ENCODE measurements around the gene SSTR3.
"Not testable (repeated sequence)": the region's sequence is repeated elsewhere in the genome, so short reads cannot be mapped to it uniquely, and the experiment has no call there.

The SSTR3 gene

DNA sequence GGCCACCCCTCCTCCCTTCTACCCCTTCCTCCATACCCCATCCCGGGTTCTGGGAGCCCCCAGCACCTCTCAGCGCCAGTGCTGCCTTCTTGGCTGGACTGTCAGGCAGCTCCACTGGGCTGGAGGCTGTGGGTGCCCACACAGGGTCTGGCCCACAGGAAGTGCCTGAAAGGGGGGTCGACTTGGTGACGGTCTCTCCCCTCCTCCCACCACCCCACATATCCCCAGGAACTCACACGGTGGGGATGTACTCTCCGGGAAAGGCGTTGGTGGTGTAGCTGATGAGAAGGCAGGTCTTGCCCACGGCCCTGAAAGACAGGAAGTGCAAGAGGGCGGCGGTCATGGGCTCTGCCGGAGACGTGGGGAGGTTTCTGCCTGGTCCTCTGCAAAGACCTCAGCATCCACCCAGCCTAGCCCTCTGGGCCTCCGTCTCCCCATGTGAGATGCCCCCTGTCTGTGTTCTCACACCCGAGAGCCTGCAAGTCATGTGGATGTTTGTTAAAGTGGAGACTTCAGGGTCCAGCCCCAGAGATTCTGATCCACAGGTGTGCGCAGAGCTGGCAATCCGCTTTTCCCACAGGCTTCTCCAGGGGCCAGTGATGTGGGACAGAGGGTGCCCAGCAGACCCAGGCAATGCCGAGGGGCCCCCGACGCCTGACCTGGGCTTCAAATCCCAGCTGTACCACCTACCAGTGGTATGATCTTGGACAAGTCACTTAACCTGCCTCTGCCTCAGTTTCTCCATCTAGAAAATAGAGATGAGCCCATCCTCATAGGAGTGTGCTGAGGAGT lies 29.3 kb upstream of the SSTR3 start:
- DNase-seq = peak; percentile 67

DNA sequence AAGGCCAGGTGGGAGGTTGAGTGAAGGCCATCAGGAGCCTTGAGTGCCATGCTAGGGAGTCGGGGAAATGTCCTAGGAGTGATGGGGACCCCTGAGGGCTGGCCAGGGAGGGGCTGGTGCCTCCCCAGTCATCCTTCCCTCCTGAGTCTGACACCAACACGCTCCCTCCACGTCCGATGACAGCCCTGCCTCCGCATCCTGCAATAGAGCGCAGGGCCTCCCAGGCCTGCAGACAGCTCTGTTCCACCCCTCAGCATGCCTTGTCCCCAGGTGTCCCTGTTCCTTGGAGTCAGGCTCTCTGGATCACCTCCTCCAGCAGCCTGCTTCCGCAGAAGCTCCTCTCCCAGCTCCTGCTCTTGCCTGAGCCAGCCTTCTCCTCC lies 28.7 kb upstream of the SSTR3 start:
- DNase-seq = no peak

DNA sequence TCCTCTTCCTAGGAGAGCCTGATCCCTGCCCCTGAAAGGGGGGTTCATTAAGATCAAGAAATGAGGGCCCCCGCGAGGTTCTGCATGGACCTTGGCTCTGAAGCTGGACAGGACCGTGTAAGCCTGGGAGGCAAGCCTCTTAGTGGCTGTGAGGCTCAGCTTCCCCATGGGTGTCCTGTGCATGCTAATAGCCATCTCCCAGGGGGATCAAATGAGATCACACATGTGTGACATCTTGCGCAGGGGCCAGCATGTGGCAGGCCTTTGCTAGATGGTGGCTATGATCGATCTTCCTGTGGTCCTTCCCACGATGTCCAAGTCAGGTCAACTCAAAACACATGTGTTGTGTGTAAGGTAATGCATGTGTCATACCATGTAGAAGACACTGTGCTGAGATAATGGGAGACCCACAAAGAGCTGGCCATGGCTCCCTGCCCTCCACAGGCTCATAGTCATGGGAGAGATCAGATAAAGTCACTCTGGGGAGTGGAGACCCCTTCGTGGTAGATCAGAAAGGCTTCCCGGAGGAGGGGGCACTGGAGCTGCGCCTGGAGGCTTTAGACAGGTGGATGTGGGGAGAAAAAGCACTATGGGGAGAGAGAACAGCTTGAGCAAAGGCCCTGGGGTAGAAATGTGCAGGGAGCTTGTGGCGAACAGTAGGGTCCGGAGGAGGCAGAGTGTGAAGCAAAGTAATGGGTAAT lies 28.1 kb upstream of the SSTR3 start:
- no peak for DNase-seq

DNA sequence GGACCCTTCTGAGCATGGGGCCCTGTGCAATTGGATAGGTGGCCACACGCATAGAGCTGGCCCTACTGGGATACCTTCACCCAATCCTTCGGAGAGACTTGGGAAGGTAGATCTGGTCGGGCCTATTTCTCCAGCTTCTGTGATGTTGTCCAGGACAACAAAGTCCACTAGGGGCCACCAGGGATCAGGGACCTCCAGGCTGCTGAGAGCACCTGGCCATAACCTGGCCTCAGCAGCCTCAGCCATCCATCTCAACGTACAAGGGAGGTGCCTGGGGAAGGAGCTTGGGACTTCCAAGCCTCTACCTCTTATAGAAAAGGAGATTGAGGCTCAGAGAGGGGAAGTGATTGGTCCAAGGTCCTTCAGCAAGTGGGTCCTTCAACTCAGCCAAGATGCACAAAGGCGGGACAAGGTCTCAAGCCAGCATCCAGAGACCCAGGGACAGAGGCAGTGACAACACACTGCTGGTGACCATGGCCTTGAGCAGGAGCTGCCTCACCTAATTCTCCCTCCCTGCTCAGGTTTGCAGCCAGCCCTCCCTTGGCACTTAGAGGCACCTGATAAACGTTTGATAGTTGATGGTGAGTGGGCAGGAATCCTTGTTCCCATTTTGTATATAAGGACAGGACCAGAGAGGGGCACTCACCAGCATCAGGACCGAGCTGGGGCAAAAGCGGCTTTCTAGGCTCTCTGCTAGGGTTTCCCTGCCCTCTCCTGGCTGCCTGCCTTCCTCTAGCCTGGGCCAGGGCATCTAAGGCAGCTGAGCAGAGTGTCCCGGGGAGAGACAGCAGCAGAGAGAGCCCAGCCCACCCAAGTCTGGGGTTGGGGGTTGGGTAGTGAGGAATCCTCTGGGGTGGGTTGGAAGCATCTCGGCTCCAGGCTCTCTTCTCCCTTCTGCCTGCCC lies 27.3 kb upstream of the SSTR3 start:
- no peak for DNase-seq

DNA sequence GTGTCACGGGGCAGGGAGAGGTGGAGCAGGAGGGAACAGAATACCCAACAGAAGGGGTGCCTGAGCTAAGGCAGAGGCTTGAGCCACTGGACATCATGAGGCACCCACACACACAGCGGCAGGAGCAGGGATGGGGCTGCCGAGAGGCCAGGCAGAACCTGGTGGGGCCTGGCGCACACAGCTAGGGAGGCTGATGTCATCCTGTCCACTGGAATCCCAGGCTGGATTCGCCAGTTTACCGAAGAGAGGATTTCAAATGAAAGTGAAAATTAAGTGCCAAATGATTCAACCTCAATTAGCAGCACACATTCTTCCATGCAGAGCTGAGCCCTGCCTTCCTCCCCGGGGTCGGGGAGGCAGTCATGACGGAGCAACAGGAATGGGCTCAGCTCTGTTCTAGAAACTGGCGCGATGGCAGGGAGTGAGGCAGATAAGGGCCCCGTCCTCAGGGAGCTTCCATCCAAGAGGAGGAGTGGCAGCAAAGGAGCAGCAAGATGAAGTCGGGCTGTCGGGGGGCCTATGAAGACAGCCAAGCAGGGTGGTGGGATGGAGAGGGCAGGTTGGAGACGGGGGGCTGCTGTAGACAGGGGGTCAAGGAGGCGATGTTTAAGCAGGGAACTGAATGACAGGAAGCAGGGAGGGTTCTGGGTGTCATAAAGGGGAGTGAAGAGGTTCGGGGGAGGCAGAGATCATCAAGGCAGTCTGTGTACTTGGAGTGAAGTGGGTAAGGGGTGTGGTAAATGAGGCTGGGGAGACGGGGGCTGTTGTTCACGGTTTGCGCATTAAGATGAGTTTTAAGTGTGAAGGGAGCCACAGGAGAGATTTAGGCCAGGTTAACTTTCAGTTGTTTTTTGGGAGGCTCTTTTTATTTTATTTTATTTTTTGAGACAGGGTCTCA lies 25.3 kb upstream of the SSTR3 start:
- DNase-seq = no peak

DNA sequence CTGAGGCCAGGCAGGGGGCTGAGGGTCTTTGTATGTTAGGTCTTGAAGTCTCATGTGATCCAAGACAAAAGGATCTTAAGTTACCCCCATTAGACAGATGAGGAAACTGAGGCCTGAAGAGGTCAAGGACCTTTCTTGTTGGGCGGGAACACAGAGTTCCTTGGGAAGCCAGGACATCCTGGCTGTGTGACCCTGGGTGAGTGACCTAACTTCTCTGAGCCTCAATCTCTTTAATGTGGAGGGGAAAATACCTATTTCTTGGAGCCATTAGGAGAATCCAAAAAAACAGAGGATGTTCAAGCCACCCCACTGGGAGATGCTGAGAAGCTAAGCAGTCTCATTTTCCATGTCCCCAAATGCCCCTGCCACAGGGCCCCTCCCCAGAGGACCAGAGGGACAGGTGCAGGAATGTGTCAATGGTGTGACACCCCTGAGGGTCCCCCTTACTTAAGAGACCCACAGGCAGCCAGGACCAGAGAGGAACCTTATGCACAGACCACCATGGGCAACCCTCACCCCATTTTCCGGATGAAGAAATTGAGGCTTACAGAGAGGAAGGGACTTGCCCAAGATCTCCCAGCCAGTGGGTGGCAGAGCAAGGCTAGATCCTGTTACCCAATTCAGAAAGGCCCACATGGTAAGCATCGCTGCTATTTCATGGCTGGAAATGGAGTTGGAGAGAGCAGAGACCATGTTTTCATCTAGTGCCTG lies 23.8 kb upstream of the SSTR3 start:
- no peak for DNase-seq

DNA sequence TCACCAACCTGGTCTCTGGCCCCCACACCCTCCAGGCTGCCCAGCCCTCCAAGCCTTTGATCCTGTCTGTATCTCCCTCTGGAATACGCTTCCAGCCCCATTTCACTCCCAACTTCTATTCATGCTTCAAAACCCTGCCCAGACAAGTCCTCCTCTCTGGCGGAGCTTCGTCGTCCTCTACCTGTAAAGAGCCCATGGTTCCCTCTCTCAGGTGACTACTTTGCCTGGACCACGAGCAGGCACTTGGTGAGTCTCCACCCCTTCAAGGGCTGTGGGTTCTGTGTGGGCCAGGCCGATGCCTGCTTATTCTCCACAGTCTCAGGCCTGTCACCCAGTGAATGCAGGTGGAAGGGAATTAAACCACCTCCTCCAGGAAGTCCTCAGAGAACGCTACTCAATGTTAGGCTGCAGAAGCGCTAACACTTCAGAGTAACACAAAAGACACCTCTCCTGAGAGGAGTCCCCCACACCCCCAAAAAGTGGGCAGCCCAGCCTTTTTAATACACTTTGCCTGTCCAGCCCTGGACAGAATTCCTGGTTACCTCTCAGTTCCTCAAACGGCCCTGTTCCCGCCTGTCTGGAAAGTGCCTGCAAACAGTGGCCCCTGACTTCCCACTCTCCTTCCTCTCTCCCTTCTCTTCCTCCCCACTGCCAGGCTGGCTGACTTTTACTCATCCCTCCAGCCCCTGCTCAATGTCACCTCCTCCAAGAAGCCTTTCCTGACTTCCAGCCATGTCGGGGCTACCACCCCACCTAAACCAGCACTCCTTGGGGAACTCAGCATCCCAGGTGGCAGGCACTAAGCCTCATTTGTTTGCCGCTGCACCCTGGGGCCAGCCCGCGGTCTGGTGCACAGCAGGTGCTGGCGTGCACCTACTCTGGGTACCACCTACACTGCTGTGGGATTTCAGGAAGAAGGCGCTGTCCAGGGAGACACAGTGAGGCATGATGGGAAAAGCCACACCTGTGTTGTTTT lies 22.7 kb upstream of the SSTR3 start:
- no peak for DNase-seq

DNA sequence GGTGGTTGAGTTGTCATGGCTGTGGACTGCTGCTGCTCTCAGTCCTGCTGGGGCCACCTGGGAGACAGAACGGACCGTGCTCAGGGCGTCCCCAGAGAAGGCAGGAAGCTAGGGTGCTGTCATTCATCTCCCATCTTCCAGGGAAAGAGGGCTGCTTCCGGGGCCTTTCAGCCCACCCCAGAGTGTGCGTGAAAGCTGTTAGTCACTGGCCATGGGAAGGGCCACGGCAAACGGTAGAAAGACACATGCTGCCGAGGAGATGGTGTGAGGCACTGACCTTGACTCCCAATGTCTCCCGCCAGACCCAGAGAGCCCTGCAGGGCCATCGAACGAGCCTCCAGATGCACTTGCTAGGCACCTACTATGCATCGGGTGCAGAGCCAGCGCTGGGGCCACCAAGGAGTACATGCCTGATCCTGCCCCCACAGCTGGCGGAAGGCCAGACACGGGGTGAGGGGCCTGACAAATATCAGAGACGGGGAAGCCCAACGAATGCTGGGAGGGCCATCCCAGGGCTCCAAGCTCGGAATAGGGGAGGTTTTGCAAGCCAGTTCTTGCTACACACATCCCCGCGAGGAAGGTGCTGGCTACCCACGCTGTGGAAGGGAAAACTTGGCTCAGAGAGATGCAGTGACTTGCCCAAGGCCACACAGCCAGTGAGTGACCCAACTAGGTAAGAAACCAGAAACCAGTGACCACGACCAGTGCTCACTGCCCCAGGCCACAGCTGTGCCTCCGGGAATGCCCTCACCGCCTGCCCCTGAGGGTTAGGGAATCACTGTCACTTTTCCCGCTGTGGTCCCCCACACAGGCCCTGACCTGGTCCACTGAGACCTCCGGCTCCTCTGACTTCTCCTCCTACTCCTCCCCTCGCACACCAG lies 21.7 kb upstream of the SSTR3 start:
- DNase-seq = no peak

DNA sequence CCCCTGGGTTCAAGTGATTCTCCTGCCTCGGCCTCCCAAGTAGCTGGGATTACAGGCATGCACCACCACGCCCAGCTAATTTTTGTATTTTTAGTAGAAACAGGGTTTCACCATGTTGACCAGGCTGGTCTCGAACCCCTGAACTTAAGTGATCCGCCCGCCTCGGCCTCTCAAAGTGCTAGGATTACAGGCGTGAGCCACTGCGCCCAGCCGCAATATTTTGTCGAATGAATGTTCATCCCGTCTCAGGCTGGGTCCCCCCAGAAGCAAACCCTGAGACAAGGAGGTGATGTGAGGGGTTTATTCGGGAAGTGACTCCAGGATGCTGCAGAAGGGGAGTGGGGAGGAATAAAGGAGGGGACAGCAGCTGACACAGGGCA lies 21.1 kb upstream of the SSTR3 start:
- not testable (repeated sequence) for DNase-seq

DNA sequence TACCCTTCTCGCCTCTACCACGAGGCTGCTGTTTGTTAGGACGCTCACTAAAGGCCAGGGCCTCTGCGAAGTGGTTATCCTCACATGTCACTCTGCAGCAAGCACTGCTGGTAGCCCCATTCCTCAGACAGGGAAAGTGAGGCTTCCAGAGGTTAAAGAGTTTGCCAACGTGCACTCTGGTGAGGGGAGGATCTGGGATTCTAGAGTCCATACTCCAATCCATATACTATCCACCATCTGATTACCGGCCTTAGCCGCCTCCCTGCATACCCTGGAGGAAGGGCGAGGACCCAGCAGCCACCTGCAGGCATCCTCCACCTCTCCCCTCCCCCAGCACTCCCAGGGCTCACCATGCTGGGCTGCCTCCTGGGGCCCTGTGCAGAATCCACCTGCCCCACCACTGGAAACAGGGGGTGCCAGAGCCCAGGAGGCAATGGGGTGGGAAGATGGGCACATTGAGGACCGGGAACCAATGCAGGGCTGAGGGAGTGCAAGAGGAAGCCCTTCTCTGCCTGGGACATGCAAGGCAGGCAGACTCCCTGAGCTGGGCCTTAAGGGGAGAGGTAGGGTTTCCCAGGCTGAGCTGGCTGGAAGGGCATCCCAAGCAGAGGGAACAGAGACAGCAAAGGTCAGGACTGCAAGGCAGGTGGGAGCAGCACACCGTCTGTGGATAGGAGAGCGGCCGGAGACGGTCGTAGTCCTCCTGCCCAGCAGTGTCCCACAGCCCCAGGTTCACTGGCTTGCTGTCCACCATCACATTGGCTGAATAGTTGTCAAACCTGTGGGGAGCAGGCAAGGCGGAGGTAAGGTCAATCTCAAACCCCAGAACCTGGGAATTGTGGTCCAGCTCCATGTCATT lies 20.1 kb upstream of the SSTR3 start:
- no peak for DNase-seq

DNA sequence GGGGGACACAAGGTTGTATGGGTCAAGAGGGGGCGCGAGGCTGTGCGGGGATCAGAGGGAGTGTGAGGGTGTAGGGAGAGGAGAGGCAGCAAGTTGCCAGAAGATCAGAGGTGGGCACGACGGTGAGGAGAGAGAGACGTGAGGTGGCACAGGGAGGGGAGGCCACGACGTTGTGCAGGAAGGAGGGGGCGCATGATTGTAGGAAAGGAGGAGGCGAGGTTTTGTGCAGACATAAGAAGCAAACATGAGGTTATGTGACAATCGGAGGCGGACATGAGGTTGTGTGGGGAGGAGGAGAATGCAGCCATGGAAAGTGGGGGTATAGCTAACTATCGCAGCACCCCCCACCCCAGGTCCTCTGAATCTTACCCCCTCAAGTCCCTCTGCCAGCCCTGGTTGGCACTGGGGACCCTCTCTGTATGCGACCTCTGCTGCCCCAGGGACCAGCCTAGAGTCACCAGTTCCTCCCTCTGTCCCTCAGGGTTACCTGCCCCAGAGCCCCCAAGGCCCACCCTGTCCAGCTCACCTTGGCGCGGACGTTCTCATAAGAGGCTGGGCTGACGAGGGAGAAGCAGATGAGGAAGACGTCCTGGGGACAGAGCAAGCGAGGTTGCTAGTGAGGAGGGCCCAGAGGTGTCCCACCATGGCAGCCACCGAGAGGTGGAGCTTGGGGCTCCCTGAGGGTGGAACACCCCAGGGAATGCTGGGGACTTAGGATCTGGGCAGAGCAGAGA lies 19.3 kb upstream of the SSTR3 start:
- no peak for DNase-seq

DNA sequence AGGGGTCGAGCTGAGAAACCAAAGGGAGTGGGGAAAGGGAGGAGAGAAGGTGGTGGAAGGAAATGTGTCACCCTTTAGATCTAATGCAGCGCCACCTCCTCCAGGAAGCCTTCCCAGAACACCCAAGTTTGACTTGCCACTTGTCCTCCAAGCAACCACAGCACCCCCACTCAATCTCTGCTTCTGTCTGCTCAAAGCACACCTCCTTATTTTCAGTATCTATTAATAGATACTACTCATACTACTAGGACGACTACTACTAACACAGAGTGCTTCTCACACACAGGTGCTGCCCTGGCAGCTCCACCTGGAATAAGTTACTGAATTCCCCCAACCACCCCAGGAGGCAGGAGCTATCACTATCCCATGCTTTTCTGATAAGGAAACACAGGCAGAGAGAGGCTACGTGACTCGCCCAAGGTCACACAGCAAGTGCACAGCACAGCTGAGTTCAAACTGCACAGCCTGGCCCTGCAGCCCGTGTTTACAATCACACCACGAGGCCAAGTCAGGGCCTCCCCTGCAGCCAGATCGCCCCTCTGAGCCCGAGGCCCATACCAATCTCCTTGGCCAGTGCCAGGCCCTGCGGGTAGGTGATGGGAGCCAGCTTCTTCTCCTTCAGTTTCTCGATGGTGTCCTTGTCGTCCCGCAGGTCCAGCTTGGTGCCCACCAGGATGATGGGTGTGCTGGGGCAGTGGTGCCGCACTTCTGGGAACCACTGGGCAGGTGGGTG lies 18.6 kb upstream of the SSTR3 start:
- peak; percentile 74 for DNase-seq

DNA sequence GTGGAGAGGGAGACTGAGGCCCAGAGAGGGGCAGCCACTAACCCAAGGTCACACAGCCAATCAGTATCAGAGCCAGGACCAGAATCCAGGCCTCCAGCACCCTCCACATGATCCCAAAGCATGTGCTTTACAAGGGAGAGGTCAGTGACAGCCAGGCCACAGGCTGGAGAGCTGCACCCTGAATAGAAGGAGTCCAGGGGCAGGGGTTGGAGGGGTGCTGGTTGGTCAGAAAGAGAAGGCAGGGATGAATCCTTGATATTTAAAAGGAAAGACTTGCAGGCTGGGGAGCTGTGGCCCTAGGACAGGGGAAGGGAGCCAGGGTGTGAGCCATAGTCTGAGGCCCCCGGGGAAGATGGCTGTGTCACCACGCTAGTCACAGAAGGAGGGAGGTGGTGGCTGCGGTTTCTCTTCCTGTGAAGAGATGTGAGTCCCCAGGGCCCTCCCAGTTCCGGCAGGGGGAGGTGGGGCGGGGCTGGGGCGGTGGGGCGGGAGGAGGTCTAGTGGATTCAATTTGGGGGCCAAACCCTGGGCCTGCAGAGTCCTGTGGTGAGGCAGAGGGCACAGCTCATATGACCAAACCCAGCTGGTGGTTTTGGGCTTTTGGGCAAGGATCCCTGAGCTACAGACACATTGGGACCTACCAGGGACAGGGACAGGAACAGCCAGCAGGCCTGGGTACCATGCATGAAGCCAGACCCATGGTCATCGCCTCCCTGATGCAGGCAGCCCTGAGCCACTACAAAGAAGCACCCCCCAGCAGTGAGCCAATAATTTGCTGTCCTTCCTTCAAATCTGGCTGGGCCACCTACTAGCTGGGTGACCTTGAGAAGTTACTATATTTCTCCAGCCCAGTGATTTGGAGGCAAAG lies 17.8 kb upstream of the SSTR3 start:
- DNase-seq = peak; percentile 90

DNA sequence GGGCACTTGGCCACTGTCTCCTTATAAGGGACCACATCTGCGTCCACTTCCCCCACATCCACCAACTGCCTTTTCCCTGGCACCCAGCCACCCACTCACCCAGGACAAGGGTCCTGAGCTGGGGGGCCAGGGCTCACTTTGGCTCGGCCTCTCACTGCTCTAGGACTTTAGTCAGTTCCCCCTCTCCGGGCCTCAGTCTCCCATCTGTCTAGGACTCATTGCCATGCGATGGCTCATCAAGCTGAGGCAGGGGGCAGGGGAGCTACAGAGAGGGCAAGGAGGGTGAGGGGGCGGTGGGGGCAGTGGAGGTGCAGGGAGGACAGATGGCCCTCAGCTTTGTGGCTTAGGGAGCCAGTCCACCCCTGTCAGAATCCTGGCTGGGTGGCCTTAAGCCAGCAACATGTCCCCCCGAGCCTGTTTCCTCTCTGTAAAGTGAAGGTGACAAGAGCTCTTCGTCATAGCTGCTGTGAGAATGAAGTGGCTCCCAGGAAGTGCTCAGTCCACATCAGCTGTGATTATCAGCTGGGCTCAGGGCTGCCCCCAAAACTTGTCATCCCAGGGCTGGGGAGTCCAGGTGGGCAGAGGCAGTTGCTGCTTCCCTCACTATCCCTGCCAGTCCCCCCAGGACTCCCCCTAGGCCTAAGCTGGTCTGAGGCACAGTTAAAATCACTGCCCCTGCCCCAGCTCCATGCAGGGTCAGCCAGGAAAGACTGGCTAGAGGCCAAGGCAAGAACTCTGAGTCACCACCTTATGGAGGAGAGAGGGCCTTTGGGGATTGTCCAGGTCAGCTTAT lies 16.9 kb upstream of the SSTR3 start:
- DNase-seq = peak; percentile 63

All from CD4-positive, alpha-beta T cell treated with Interleukin-21 for 1 hour (primary cell).